Activated CD8-positive, alpha-beta T cell treated with anti-CD3 and anti-CD28 coated beads, Interleukin-2, amount 10 ng/mL, durations not matched to agents 7 days and 5 days (primary cell): ENCODE data around the gene TRPC5OS. TPM values are rescaled to one million over a fixed set of nuclear protein-coding genes. Genes with fewer than 3 reads are reported as not detected.
A peak's percentile ranks its signal among the peaks of the same experiment; 100 is the strongest.

Source experiments
- ATAC-seq: fragments of 150-1000 bp; cut with Tn5 transposase; one replicate; pipeline ENCODE4 v1.10.0; 2021; ENCODE audit warnings: moderate library complexity
- CTCF ChIA-PET: fragments of 350-600 bp; sonication (Branson Sonifier 250); formaldehyde crosslinking; loops from one replicate; lab custom pipeline; 2021; ENCODE audit warnings: antibody characterized with exemption; lab: Charles Lee
- POLR2A ChIA-PET: fragments of 350-600 bp; sonication (Branson Sonifier 250); formaldehyde crosslinking; loops from one replicate; lab custom pipeline; 2021; ENCODE audit warnings: antibody characterized with exemption; lab: Charles Lee
- DNase-seq: peaks from one replicate; pipeline ENCODE4 v3.0.0-alpha.2; 2020
- H3K27ac Mint-ChIP-seq: one replicate; pipeline ENCODE4 v1.8.0; 2021; ENCODE audit warnings: mild to moderate bottlenecking, mixed read lengths
- H3K27me3 Mint-ChIP-seq: one replicate; pipeline ENCODE4 v1.8.0; 2021; ENCODE audit warnings: low read depth, mixed read lengths
- H3K36me3 Mint-ChIP-seq: one replicate; pipeline ENCODE4 v1.8.0; 2021; ENCODE audit warnings: low read depth, mixed read lengths
- H3K4me1 Mint-ChIP-seq: one replicate; pipeline ENCODE4 v1.8.0; 2021; ENCODE audit warnings: low read depth, mixed read lengths
- H3K4me3 Mint-ChIP-seq: one replicate; pipeline ENCODE4 v1.8.0; 2021; ENCODE audit warnings: mild to moderate bottlenecking, mixed read lengths
- H3K9me3 Mint-ChIP-seq: one replicate; pipeline ENCODE4 v1.8.0; 2022; ENCODE audit warnings: mixed read lengths; ENCODE audit not compliant: insufficient read depth
- total RNA-seq, 2 experiments: library from RNA; stranded (reverse); gene quantifications; one replicate each; pipeline ENCODE4 v1.2.3, GENCODE V29; 2021

The TRPC5OS gene
- total RNA-seq, 2 experiments from 2014 or later: not detected

- Mint-ChIP-seq H3K27ac (no peak overlapping the region), H3K27me3 (peaks cover 5% of the 10 kb centered on the region), H3K4me1 (peaks cover 2% of the 10 kb centered on the region), H3K4me3 (no peak overlapping the region), H3K9me3 (no peaks in the 10 kb centered on the region), H3K36me3 (no peaks in the 10 kb centered on the region)
- POLR2A ChIA-PET: no interaction called here
- CTCF ChIA-PET: interaction anchor here (0.7 to 1.3 kb wide), 3 partner anchors 21 to 177 kb away, joined by 3 to 4 read pairs (median 3); no protein-coding TSS in a partner anchor
- ATAC-seq (no peak), DNase-seq (no peak)
These were observed 7.0 kb upstream of the TRPC5OS start for GRCh38 chrX:111868726-111869638.

- H3K27ac Mint-ChIP-seq: no peak overlapping the region
- CTCF ChIA-PET: interaction anchor here (0.7 to 1.3 kb wide), 4 partner anchors 21 to 773 kb away, joined by 3 to 4 read pairs (median 3); no protein-coding TSS in a partner anchor
- no peaks in the 10 kb centered on the region for H3K36me3 Mint-ChIP-seq
- no peaks in the 10 kb centered on the region for H3K9me3 Mint-ChIP-seq
- peaks cover 2% of the 10 kb centered on the region for H3K4me1 Mint-ChIP-seq
- DNase-seq: peak; percentile 21
- H3K27me3 Mint-ChIP-seq: peaks cover 5% of the 10 kb centered on the region
- POLR2A ChIA-PET: no interaction called here
- no peak overlapping the region for H3K4me3 Mint-ChIP-seq
- ATAC-seq: no peak
These were observed 6.3 kb upstream of the TRPC5OS start for GRCh38 chrX:111869639-111870034.

- no peak overlapping the region for H3K27ac Mint-ChIP-seq
- no peaks in the 10 kb centered on the region for H3K36me3 Mint-ChIP-seq
- no peaks in the 10 kb centered on the region for H3K27me3 Mint-ChIP-seq
- CTCF ChIA-PET: interaction anchor here (1.3 kb wide), 1 partner anchor 8 kb away, joined by 4 read pairs; no protein-coding TSS in a partner anchor
- DNase-seq (no peak), ATAC-seq (no peak)
- H3K4me1 Mint-ChIP-seq: no peaks in the 10 kb centered on the region
- H3K9me3 Mint-ChIP-seq: no peaks in the 10 kb centered on the region
- no peak overlapping the region for H3K4me3 Mint-ChIP-seq
- POLR2A ChIA-PET: no interaction called here
These were observed 1.7 kb upstream of the TRPC5OS start for GRCh38 chrX:111874241-111874640.

GRCh38 chrX:111876646-111877045, 665 bp downstream of the TRPC5OS start:
- H3K27ac Mint-ChIP-seq: no peak overlapping the region
- DNase-seq (no peak), ATAC-seq (no peak)
- ChIA-PET POLR2A (no interaction called here), CTCF (no interaction called here)
- H3K4me3 Mint-ChIP-seq: no peak overlapping the region
- H3K4me1 Mint-ChIP-seq: no peaks in the 10 kb centered on the region
- no peaks in the 10 kb centered on the region for H3K9me3 Mint-ChIP-seq
- H3K36me3 Mint-ChIP-seq: no peaks in the 10 kb centered on the region
- no peaks in the 10 kb centered on the region for H3K27me3 Mint-ChIP-seq

- no peaks in the 10 kb centered on the region for H3K27me3 Mint-ChIP-seq
- H3K4me3 Mint-ChIP-seq: no peak overlapping the region
- no peaks in the 10 kb centered on the region for H3K36me3 Mint-ChIP-seq
- DNase-seq: no peak
- no peak for ATAC-seq
- no peaks in the 10 kb centered on the region for H3K4me1 Mint-ChIP-seq
- no peaks in the 10 kb centered on the region for H3K9me3 Mint-ChIP-seq
- no peak overlapping the region for H3K27ac Mint-ChIP-seq
- POLR2A ChIA-PET: no interaction called here
- CTCF ChIA-PET: no interaction called here
These were observed 1.7 kb downstream of the TRPC5OS start for GRCh38 chrX:111877681-111878080.

- CTCF ChIA-PET: no interaction called here
- DNase-seq (no peak), ATAC-seq (no peak)
- POLR2A ChIA-PET: no interaction called here
- no peaks in the 10 kb centered on the region for H3K27me3 Mint-ChIP-seq
- H3K27ac Mint-ChIP-seq: no peak overlapping the region
- no peaks in the 10 kb centered on the region for H3K36me3 Mint-ChIP-seq
- H3K4me3 Mint-ChIP-seq: no peak overlapping the region
- H3K4me1 Mint-ChIP-seq: no peaks in the 10 kb centered on the region
- H3K9me3 Mint-ChIP-seq: no peaks in the 10 kb centered on the region
These were observed 4.8 kb downstream of the TRPC5OS start for GRCh38 chrX:111880735-111881134.

- ChIA-PET CTCF (no interaction called here), POLR2A (no interaction called here)
- H3K27ac Mint-ChIP-seq: no peak overlapping the region
- H3K4me3 Mint-ChIP-seq: no peak overlapping the region
- no peaks in the 10 kb centered on the region for H3K36me3 Mint-ChIP-seq
- ATAC-seq: no peak
- no peaks in the 10 kb centered on the region for H3K9me3 Mint-ChIP-seq
- DNase-seq: no peak
- no peaks in the 10 kb centered on the region for H3K4me1 Mint-ChIP-seq
- no peaks in the 10 kb centered on the region for H3K27me3 Mint-ChIP-seq
These were observed 5.7 kb downstream of the TRPC5OS start for GRCh38 chrX:111881715-111882114.

GRCh38 chrX:111886678-111887077, 10.7 kb downstream of the TRPC5OS start:
- H3K36me3 Mint-ChIP-seq: no peaks in the 10 kb centered on the region
- ATAC-seq (no peak), DNase-seq (no peak)
- ChIA-PET CTCF (no interaction called here), POLR2A (no interaction called here)
- H3K4me1 Mint-ChIP-seq: no peaks in the 10 kb centered on the region
- no peaks in the 10 kb centered on the region for H3K9me3 Mint-ChIP-seq
- no peak overlapping the region for H3K27ac Mint-ChIP-seq
- H3K27me3 Mint-ChIP-seq: no peaks in the 10 kb centered on the region
- H3K4me3 Mint-ChIP-seq: no peak overlapping the region

GRCh38 chrX:111888600-111888999, 12.6 kb downstream of the TRPC5OS start:
- no peak for ATAC-seq
- no peaks in the 10 kb centered on the region for H3K4me1 Mint-ChIP-seq
- H3K27ac Mint-ChIP-seq: no peak overlapping the region
- no peak overlapping the region for H3K4me3 Mint-ChIP-seq
- ChIA-PET POLR2A (no interaction called here), CTCF (no interaction called here)
- no peaks in the 10 kb centered on the region for H3K36me3 Mint-ChIP-seq
- no peaks in the 10 kb centered on the region for H3K27me3 Mint-ChIP-seq
- no peaks in the 10 kb centered on the region for H3K9me3 Mint-ChIP-seq
- DNase-seq: no peak

GRCh38 chrX:111892375-111892774, 16.4 kb downstream of the TRPC5OS start:
- no peak overlapping the region for H3K4me3 Mint-ChIP-seq
- ChIA-PET POLR2A (no interaction called here), CTCF (no interaction called here)
- ATAC-seq: no peak
- no peaks in the 10 kb centered on the region for H3K36me3 Mint-ChIP-seq
- no peak overlapping the region for H3K27ac Mint-ChIP-seq
- H3K4me1 Mint-ChIP-seq: no peaks in the 10 kb centered on the region
- H3K27me3 Mint-ChIP-seq: no peaks in the 10 kb centered on the region
- no peaks in the 10 kb centered on the region for H3K9me3 Mint-ChIP-seq
- no peak for DNase-seq

GRCh38 chrX:111896148-111896547, 20.2 kb downstream of the TRPC5OS start:
- no peak for DNase-seq
- CTCF ChIA-PET: no interaction called here
- H3K27me3 Mint-ChIP-seq: no peaks in the 10 kb centered on the region
- H3K4me1 Mint-ChIP-seq: no peaks in the 10 kb centered on the region
- POLR2A ChIA-PET: no interaction called here
- no peak overlapping the region for H3K27ac Mint-ChIP-seq
- no peak for ATAC-seq
- H3K4me3 Mint-ChIP-seq: no peak overlapping the region
- no peaks in the 10 kb centered on the region for H3K36me3 Mint-ChIP-seq
- no peaks in the 10 kb centered on the region for H3K9me3 Mint-ChIP-seq

- POLR2A ChIA-PET: no interaction called here
- Mint-ChIP-seq H3K9me3 (no peaks in the 10 kb centered on the region), H3K27ac (no peak overlapping the region), H3K27me3 (no peaks in the 10 kb centered on the region), H3K4me3 (no peak overlapping the region), H3K36me3 (no peaks in the 10 kb centered on the region), H3K4me1 (no peaks in the 10 kb centered on the region)
- ATAC-seq (no peak), DNase-seq (no peak)
- CTCF ChIA-PET: no interaction called here
These were observed 38.6 kb downstream of the TRPC5OS start for GRCh38 chrX:111914398-111915090.
